HepG2 (cell line): ENCODE data around the gene GJA5. TPM values are rescaled to one million over a fixed set of nuclear protein-coding genes. Genes with fewer than 3 reads are reported as not detected.

ENCODE experiments used
- ARHGAP35 ChIP-seq: sonication (generic); formaldehyde crosslinking; IDR thresholded peaks from 2 replicates; pipeline ENCODE4 v1.9.0; 2022; ENCODE audit warnings: mild to moderate bottlenecking, inconsistent platforms, moderate library complexity, missing genetic modification reagents, borderline replicate concordance
- CCAR2 ChIP-seq: fragments of 200-400 bp; formaldehyde crosslinking; optimal IDR thresholded peaks from 2 replicates; pipeline ENCODE3; 2018; ENCODE audit warnings: low read depth, mild to moderate bottlenecking, low read length, moderate library complexity
- EED ChIP-seq: sonication (generic); formaldehyde crosslinking; IDR thresholded peaks from 2 replicates; pipeline ENCODE4 v1.5.0; 2020; ENCODE audit warnings: mild to moderate bottlenecking, missing genetic modification reagents
- ETV6 ChIP-seq: sonication (generic); formaldehyde crosslinking; conservative IDR thresholded peaks from 2 replicates; pipeline ENCODE4 v1.4.0; 2020; ENCODE audit warnings: missing genetic modification reagents
- HCFC1 ChIP-seq: fragments of 150-350 bp; IDR thresholded peaks from 2 replicates; pipeline ENCODE4 v1.6.1; 2014; ENCODE audit warnings: low read depth, low read length
- HNRNPLL ChIP-seq: fragments of 200-400 bp; formaldehyde crosslinking; IDR thresholded peaks from 2 replicates; pipeline ENCODE4 v1.6.1; 2017; ENCODE audit warnings: mild to moderate bottlenecking, low read depth, low read length; ENCODE audit not compliant: poor library complexity, severe bottlenecking
- ISX ChIP-seq: sonication (generic); formaldehyde crosslinking; conservative IDR thresholded peaks from 2 replicates; pipeline ENCODE4 v1.5.0; 2020; ENCODE audit warnings: missing genetic modification reagents
- NFE2 ChIP-seq: sonication (generic); formaldehyde crosslinking; IDR thresholded peaks from 2 replicates; pipeline ENCODE4 v1.4.0; 2020; ENCODE audit warnings: missing genetic modification reagents
- NFKB2 ChIP-seq: sonication (generic); formaldehyde crosslinking; IDR thresholded peaks from 2 replicates; pipeline ENCODE4 v1.4.0; 2020; ENCODE audit warnings: missing genetic modification reagents, borderline replicate concordance
- NONO ChIP-seq, 2 experiments: fragments of 450-650 bp in 1 of 2; sonication (generic) in 1 of 2; formaldehyde crosslinking in 1 of 2; IDR thresholded peaks in 1 of 2; conservative IDR thresholded peaks in 1 of 2; 2 replicates each; pipeline versions ENCODE4 v1.6.1 to v1.8.0; 2017 to 2022; ENCODE audit warnings: mild to moderate bottlenecking in 1 of 2, missing genetic modification reagents in 1 of 2, moderate library complexity in 1 of 2
- POLR2AphosphoS2 ChIP-seq: IDR thresholded peaks from 2 replicates; pipeline ENCODE4 v1.6.1; 2011; ENCODE audit warnings: low read depth, low read length, improper control_type of control experiment
- PRPF4 ChIP-seq: fragments of 200-400 bp; formaldehyde crosslinking; IDR thresholded peaks from 2 replicates; pipeline ENCODE4 v1.6.1; 2016; ENCODE audit warnings: low read length, low read depth; ENCODE audit not compliant: poor library complexity, severe bottlenecking
- RXRA ChIP-seq: sonication (generic); formaldehyde crosslinking; IDR thresholded peaks from 2 replicates; pipeline ENCODE4 v1.5.1; 2020; ENCODE audit warnings: missing genetic modification reagents
- SMAD1 ChIP-seq: sonication (generic); formaldehyde crosslinking; IDR thresholded peaks from 2 replicates; pipeline ENCODE4 v1.4.0; 2020; ENCODE audit warnings: missing genetic modification reagents, low read depth, mild to moderate bottlenecking, borderline replicate concordance
- XBP1 ChIP-seq: sonication (generic); formaldehyde crosslinking; IDR thresholded peaks from 2 replicates; pipeline ENCODE4 v1.5.0; 2020; ENCODE audit warnings: missing genetic modification reagents
- ZNF274 ChIP-seq: sonication (generic); formaldehyde crosslinking; IDR thresholded peaks from 2 replicates; pipeline ENCODE4 v1.5.1; 2020; ENCODE audit warnings: mild to moderate bottlenecking, missing genetic modification reagents
- ZNF496 ChIP-seq: sonication (generic); formaldehyde crosslinking; IDR thresholded peaks from 2 replicates; pipeline ENCODE4 v1.8.1; 2023; ENCODE audit warnings: mild to moderate bottlenecking, moderate library complexity, missing genetic modification reagents; ENCODE audit not compliant: insufficient replicate concordance
- ZNF652 ChIP-seq: IDR thresholded peaks from 2 replicates; pipeline ENCODE4 v1.6.1; 2016; ENCODE audit warnings: low read depth, borderline replicate concordance
- ZNF772 ChIP-seq: sonication (generic); formaldehyde crosslinking; IDR thresholded peaks from 2 replicates; pipeline ENCODE4 v1.5.0; 2020; ENCODE audit warnings: mild to moderate bottlenecking, missing genetic modification reagents
- polyA plus RNA-seq, 8 experiments: library from polyadenylated mRNA; depleted of rRNA in 3 of 8; stranded (reverse) in 7 of 8; unstranded in 1 of 8; fragments of >200 nt; fragmentation: Illumina TruSeq in 4 of 8; extraction: Trizol in 4 of 8; gene quantifications; 2 replicates each; pipeline versions ENCODE4 v1.2.1 to v1.2.3, GENCODE V29; 2011 to 2016; ENCODE audit warnings: low read depth in 4 of 8, missing spikeins in 1 of 8, mixed read lengths in 1 of 8; ENCODE audit not compliant: insufficient read depth in 1 of 8
- total RNA-seq, 5 experiments: library from RNA; depleted of rRNA; stranded (reverse); fragments of >200 nt; fragmentation: Illumina TruSeq; extraction: Trizol; gene quantifications; 2 replicates each; pipeline ENCODE4 v1.2.3, GENCODE V29; 2016; ENCODE audit warnings: low read depth in 1 of 5
- TF ChIP-seq, protein P1 (sequence below), 2 experiments: fragments of 450-650 bp in 1 of 2; sonication (generic) in 1 of 2; formaldehyde crosslinking in 1 of 2; IDR thresholded peaks; 2 replicates each; pipeline versions ENCODE4 v1.6.1 to v1.8.0; 2016 to 2022; ENCODE audit warnings: antibody characterized with exemption in 1 of 2, mild to moderate bottlenecking in 1 of 2, missing genetic modification reagents in 1 of 2
- TF ChIP-seq, protein P2 (sequence below): IDR thresholded peaks from 2 replicates; pipeline ENCODE4 v1.6.1; 2016; ENCODE audit warnings: missing biosample characterization, missing genetic modification reagents, low read depth

GJA5 gene
- total and polyA plus RNA-seq, 2 of the 13 experiments (the other 11 are each of a cell fraction or from before 2014, with no cell fraction given), result not detected

DNA sequence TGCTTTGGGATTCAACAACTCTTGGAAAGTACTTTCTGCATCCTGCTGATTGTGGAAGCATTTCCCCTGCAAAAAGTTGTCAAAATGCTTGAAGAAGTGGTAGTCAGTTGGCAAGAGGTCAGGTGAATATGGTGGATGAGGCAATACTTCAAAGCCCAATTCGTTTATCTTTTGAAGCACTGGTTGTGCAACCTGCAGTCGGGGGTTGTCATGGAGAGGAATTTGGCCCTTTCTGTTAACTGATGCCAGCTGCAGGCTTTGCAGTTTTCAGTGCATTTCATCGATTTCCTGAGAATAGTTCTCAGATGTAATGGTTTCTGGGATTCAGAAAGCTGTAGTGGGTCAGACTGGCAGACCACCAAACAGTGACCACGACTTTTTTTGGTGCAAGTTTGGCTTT is 47.6 kb upstream of the GJA5 start (continued):
- TF ChIP-seq NONO (IDR thresholded peaks at IDR 0.05) (no peak), NONO (CRISPR knock-in tag; conservative IDR thresholded peaks at IDR 0.05) (peak; percentile 80), NFE2 (CRISPR knock-in tag) (no peak), EED (CRISPR knock-in tag) (no peak), RXRA (CRISPR knock-in tag) (peak; percentile 54; the same call in 1 of the 2 replicates), CCAR2 (no peak), PRPF4 (no peak), HNRNPLL (no peak), ETV6 (no peak), ZNF274 (no peak), SMAD1 (CRISPR knock-in tag) (no peak), ISX (0 out of 2 replicates have a peak, but pooled peaks have one; percentile 20), NFKB2 (CRISPR knock-in tag) (no peak), ZNF496 (CRISPR knock-in tag) (no peak), ZNF652 (CRISPR knock-in tag) (no peak), POLR2AphosphoS2 (no peak), ZNF772 (no peak), ARHGAP35 (CRISPR knock-in tag) (no peak), HCFC1 (no peak), XBP1 (peak; percentile 30; the same call in 1 of the 2 replicates)
- TF ChIP-seq, protein P1, sequence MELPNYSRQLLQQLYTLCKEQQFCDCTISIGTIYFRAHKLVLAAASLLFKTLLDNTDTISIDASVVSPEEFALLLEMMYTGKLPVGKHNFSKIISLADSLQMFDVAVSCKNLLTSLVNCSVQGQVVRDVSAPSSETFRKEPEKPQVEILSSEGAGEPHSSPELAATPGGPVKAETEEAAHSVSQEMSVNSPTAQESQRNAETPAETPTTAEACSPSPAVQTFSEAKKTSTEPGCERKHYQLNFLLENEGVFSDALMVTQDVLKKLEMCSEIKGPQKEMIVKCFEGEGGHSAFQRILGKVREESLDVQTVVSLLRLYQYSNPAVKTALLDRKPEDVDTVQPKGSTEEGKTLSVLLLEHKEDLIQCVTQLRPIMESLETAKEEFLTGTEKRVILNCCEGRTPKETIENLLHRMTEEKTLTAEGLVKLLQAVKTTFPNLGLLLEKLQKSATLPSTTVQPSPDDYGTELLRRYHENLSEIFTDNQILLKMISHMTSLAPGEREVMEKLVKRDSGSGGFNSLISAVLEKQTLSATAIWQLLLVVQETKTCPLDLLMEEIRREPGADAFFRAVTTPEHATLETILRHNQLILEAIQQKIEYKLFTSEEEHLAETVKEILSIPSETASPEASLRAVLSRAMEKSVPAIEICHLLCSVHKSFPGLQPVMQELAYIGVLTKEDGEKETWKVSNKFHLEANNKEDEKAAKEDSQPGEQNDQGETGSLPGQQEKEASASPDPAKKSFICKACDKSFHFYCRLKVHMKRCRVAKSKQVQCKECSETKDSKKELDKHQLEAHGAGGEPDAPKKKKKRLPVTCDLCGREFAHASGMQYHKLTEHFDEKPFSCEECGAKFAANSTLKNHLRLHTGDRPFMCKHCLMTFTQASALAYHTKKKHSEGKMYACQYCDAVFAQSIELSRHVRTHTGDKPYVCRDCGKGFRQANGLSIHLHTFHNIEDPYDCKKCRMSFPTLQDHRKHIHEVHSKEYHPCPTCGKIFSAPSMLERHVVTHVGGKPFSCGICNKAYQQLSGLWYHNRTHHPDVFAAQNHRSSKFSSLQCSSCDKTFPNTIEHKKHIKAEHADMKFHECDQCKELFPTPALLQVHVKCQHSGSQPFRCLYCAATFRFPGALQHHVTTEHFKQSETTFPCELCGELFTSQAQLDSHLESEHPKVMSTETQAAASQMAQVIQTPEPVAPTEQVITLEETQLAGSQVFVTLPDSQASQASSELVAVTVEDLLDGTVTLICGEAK (IDR thresholded peaks at IDR 0.05), result no peak
- TF ChIP-seq, protein P1 (CRISPR knock-in tag; IDR thresholded peaks at IDR 0.05), result no peak
- TF ChIP-seq, protein P2, sequence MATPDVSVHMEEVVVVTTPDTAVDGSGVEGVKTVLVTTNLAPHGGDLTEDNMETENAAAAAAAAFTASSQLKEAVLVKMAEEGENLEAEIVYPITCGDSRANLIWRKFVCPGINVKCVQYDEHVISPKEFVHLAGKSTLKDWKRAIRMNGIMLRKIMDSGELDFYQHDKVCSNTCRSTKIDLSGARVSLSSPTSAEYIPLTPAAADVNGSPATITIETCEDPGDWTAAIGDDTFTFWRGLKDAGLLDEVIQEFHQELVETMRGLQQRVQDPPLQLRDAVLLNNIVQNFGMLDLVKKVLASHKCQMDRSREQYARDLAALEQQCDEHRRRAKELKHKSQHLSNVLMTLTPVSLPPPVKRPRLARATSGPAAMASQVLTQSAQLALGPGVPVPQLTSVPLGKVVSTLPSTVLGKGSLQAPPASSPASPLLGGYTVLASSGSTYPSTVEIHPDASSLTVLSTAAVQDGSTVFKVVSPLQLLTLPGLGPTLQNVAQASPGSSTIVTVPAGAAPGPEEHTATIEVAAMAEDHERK (CRISPR knock-in tag), result no peak
